ENCODE results near the gene STARD3.

STARD3 gene

DNA sequence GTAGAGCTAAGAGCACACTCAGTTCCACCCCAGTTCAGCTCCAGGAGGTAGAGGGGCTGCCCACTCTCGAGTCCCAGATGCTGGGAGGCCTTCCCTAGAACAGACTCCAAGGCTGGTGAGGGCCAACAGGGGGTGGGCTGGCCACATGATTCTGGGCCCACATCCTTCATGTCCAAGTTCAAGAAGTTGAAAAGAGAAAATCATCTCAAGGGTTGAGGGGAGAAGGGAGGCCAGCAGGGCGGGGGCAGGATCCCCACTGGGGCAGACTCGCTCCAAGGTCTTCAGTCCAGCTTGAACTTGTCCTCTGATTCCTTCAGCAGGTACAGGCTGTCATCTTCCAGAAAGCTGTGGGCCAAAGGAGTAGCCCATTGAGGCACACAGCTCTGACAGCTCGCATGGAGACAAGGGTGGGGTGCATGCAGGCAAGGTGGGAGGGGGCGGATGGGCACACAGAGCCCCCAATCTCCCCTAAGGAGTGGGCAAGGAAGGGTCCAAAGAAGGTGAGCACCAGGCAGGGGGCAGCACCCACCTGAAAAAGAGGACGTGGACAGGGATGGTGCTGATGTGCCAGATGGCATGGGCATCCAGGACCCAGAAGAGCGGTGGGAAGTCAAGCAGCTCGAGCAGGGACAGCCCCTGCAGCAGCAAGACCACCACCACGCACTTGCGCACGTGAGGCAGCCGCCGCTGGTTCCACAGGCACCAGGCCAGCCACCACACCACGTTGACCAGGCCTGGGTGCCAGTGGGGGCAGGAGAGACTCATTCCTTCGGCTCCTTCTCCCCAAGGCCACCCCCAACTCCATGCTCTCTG, 35.8 kb downstream of the STARD3 start:
- DNase-seq = no peak

DNA sequence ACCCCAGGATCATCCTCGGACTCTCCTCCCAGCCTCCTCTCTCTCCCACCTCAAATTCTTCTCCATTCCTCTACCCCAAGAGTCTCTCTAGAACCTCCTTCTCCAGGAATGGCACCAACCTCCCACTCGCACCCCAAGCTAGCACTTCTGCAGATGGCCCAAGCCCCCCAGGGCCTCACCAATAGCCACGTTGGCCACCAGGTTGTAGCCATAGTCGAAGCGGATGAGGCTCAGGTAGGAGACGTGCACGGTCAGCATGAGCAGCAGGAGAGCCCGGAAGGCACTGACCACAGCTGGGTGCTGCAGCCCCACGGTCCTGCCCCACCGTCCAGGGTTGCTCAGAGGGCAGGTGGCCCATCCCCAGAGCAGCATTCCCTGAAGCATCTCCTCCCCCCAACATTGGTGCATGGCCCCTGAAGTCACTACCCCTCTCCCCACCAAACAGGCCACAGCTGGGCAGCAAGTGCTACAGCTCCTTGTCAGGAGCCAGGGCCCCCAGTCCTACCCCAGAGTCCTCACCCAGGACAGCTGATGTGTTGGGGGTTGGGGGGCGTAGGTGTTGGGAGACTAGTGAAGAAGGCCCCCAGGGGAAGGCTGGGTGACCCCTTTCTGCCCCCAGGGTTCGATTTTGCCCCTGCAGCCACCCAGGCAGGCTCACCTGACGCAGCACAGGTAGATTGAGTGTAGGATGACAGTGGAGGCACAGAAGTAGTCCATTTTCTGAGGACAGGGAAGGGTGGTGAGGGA, 36.6 kb downstream of the STARD3 start:
- DNase-seq = no peak

DNA sequence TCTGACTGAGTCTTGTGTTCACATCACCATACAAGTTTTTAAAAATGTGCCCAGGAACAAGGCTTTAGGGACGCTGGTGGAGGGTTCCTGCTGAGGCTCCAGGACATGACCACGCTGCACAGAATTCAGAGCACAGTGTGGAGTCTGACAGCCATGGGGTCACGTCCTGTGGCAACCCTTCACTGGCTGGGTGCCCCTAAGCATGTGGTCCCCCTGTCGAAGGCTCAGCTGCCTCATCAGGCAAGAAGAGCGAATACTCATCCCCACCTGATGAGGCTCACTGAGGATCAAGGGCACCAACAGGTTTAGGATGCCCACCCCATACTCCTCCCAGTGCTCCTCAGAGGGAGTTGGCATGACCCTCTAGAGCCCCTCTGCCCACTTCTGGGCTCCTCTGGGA, 37.2 kb downstream of the STARD3 start:
- no peak for DNase-seq

DNA sequence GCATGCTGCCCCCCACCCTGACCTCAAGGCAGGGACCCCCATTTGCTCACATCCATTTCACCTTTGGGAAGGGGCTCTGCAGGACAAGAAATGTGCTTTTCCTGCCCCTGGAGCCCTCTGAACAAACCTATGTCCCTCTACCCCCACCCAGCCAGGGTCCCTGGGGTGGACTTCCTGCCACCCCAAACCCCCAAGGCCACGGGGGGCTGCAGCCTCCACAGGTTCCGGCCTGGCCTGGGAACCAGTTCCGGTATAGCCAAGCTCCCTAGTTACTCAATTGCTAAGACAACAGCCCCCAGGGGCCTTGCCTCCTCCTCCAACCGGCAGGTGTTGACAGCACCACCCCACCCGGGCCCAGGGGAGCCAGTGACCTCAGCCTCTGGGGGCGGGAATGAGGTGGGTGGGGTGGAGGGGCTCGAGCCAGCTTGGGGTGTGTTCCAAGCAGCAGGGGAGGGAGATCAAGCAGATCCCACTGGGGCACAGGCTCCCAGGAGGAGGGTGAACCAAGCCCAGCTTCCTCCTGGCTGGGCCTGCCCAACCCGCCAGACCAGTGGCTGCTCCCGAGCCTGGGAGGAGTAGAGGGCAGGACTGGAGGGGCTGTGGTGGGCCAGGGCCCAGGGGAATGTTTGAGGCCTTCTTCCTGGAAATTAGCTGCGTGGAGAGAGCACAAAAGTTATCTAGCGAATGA, 37.9 kb downstream of the STARD3 start:
- peak in 1 of 2 experiments; percentile 57 for DNase-seq

DNA sequence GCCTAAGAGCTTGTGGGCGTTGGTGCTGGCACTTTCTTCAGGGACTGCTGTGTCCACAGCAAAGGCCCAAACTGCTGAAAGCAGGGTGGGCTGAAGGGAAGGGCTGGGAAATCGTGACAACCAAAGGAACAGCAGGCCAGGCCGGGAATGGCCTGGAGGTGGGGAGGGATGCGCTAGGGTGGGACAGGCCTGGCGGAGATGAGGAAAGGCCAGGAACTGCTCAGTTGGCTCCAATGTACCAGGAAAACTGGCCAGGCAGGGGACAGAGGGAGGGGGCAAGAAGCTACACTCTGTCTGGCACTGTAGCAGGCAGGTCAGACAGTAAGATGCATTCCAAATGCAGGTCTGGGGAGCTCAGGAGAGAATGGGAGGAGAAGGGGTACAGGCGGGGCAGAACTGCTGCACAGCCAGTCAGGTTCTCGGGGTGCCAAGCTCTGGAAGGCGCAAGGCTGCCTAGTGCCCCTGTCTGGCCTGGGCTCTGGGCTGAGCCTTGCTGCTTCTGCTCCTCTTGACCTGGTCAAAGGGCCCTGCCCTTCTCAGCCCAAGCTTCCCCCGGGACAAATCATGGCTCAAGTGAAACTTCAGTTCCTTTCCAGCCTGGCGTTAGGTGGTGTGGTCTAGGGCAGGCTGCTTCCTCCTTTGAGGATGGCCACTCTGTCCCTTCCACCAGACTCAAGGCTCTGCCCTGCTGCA, 38.6 kb downstream of the STARD3 start:
- DNase-seq = no peak

DNA sequence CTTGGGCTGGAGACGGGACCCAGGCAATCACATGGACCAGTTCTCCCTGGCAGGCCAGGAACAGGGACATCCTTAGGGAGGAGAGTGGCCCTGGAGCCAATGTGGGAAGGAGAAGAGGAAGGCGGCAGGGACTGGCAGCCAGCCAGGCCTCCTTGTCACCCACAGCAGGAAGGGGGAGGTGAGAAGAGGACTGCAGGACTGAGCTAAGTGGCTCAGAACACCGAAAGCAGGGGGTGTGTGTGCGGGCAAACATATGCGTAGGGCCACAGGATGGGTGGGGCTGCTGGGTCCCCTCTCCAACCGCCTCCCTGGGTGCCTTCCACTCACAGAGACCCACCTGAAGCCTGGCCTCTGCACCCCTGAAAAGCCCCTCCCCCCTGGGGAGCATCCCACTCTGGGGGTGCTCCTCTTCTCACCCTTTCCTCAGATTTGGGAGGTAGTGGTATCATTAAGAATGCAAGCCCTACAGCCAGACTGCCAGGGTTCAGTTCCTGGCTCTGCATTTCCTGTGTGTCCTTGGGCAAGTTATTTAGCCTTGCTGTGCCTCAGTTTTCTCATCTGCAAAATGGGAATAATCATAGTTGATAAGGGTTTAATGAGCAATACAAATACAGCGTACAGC, 39.4 kb downstream of the STARD3 start:
- no peak for DNase-seq

DNA sequence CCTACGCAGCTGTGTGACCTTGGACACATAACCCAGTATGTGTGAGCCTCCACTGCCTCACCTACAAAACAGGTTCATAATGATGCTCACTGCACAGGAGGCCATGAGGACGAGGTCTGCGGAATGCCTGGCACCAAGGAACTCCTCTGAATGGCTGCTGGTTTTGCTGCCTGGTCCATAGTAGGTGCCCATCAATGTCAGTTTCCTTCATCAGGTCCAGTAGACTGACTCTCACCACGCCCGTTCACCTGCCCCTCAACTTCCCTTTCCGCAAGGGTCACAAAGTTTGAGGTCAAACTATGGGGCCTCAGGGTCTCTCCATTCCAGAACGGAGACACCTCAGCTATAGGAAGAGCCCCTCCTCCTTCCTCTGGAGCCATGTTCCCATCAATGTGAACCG, 40.1 kb downstream of the STARD3 start:
- DNase-seq = no peak

DNA sequence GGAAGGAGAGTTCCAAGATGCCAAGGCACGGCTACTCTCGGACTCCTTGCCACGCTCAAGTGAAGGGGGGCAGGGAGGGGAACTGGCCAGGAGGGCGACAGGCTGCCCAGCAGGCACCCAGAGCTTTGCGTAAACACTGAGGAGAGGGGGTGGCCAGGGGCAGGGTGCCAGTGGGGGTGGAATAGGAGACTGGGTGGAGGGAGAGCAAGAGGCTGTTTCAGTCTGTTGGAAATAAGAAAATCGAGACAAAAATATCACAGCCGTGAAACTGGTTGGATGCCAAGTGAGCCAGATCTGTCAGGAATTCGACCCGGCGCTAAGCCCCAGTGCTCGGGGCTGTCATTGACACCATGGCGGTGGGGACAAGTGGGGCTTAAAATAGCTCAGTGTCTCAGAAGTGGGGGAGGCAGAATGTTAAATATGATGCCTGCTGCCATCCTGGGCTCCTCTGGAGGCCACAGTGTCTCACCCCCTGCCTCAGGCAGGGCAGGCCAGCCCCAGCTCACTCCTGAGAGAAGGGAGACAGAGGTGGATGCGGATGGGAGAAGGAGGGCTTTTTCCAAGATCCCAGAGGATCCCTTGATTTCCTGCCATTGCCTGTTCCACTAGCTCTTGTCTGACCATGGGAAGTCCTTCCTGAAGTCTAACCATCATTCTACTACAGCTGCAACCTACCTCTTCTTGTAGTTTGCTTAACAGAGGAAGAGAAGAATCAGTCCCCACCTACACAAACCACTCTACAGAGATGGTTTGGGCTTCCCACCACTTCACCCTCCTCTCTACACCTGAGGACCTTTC, 40.8 kb downstream of the STARD3 start:
- no peak for DNase-seq

DNA sequence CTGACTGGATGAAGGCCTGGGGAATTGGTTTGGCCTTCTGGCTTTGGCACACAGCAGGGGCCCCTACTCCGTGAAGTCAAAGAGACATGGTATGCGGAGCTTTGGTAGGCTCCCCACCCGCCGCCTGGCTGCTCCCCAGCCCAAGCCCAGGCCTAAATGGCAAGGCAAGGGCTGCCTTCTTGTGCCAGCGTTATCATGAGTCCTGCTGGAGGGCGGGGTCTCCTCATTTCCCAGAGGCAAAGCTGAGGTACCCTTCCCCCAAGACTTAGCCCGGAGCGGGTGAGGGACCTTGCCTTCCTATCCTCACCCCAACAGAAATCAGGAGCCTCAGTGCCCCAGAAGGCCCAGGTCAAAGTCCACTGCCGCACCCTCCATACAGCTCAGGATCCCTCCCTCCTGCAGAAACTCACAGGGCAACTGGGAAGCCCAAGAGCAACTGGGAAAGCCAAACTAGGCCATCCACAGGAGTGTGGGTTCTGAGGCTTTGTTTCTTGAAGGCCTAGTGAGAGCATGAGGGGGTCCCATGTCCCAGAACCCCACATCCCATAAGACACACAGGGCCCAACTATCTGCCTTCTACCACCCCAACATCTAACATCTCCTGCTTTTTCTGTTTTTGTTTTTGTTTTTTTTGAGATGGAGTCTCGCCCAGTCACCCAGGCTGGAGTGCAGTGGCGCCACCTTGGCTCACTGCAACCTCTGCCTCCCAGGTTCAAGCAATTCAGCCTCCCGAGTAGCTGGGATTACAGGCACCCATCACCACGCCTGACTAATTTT, 41.6 kb downstream of the STARD3 start:
- no peak for DNase-seq

DNA sequence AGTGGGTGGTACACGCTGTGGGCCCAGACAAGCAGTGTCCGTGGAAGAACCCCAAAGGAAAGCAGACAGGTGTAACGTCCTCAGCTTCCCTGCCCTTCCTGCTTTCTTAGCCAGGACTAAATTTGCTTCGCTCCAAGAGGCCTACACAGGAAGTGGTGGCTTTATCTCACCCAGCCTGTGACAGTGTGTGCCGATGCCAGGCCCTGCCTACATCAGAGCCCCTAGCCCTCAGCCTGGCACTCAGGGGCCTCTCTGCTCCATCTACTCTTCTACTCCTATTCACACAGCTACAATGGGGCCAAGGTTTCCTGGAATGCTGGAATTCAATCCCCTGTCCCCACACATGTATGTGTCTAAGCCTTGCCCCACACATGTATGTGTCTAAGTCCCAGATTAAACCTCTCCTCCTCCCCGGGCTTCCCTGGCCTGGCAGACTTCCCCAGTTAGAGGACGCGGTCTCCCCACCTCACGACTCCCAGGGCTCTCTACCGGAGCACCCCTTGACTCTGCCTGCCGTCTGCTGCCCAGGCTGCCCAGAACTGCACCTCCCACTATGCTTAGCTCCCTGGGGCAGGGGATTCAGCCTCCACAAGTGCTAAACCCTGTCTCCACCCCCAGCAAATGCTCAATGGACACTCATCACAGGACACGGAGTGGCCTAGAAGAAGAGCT, 42.7 kb downstream of the STARD3 start:
- DNase-seq = no peak

DNA sequence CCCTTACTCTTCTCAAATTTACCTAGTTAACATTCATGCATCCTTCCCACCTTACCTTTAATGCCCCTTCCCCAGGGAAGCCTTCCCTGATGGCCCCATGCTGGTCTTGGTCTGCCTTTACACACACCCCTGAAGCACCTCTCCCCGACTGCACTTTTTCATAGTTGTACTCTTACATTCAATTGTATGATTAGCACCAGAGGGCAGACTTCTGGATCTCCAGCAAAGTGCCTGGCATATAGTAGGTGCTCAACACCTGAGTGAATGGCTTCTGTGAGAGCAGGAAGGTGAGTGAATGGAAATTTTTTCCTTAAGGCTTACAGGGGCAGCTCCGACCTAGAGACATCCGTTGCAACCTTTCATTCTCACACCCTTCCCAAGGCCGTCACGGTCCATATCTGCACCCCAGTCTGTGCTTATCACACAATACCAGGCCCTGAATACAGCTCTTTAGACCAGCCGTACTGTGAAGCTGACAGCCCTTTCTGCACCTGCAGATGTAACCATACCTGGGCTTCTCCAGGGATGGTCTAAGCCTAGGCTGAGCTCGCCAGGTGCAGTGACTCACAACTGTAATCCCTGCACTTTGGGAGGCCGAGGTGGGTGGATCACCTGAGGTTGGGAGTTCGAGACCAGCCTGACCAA, 46.5 kb downstream of the STARD3 start:
- DNase-seq = no peak

DNA sequence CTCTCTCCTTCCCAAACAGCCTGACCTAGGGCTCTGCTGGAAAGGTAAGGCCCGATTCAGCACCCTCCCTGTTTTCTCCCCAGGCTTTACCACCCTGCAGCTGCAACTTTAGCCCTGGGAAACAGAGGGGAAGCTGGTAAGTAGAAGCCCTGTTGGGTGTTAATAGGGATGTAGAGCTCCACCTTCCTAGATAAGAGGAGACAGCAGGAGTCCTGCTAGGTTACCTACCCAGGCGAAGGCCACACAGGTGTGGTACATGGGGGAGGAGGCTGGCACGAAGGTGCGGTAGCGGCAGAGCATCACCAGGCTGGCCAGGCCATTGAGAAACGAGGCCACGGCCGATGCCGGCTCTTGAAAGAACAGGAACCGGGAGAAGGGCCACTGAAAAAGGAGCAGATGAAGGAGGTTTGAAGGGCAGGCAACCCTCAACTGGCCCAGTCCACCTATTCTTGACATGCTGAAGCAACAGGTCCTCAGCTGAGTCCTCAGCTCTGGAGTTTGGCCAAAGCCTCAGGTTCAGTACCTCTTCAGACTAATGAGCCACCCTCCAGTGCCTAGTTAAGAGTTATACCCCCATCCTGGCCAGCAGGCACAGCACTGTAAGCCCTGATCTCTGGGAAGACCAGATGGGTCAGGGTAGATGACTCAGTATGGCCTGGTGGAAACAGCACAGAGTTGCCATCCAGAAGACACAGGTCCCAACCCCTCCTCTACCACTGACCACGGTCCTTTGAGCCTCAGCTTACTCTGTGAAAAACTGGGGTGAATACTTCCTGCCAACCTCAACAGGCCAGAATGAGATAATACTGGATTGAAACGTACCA, 47.6 kb downstream of the STARD3 start:
- DNase-seq = no peak

DNA sequence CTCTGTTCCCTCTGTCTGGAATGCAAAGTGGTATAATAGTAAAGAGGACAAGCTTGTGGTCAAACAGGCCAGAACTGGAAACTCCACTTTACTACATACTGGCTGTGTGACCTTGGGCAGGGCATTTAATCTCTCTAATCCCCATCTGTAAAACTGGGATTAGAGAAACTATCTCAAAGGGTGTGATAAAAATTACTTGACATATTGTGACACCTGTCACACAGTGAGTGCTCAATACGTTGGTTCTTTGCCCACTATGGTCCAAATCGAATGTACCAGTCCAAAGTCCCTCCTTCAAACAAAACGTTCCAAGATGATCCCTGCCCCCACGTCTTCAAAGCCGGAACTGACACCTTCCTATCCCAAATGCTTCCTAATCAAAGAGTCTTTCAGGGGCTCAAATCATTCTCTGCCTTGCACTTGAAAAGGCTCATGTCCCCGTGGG, 50.2 kb downstream of the STARD3 start:
- DNase-seq = no peak

DNA sequence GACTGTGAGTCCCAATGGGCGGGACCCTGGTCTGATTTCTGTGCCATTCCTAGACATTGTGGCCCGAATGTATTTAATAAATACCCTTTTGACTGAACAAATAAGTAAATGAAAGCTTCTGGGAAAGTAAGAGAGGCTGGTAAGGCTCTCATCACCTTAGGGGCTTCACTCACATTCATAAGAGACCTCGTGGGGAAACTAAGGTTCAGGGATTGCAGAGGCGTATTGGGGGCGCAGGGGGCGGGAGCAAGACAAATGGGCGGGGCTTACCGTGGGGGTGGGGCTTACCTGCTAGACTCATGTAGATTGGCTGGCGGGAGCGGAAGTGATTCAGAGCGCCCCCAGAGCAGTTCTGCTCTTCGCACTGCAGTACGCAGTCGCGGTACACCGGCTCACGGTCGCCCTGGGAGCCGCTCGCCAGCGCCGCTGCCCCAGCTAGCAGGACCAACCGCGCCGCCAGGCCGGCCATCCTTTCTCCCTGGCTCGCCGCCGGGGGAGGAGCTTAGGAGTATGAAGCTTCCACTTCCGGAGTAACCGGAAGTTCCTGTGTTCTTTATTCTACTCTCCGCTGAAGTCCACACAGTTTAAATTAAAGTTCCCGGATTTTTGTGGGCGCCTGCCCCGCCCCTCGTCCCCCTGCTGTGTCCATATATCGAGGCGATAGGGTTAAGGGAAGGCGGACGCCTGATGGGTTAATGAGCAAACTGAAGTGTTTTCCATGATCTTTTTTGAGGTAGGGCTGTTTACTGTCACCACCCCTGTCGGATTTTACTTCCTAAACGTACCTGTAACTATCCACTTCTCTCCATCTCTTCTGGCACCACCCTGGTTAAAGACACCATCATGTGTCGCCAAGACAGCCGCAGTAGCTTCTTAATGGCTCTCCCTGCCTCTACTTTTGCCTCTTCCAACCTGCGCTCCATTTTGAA, 50.9 kb downstream of the STARD3 start, which contains the start of gene PGAP3:
PGAP3 (minus strand) TSS at position 512 of the 929 bp plus-strand sequence; CDS start at position 469, 43 bp downstream.
- peak; percentile 88 to 93 for DNase-seq

DNA sequence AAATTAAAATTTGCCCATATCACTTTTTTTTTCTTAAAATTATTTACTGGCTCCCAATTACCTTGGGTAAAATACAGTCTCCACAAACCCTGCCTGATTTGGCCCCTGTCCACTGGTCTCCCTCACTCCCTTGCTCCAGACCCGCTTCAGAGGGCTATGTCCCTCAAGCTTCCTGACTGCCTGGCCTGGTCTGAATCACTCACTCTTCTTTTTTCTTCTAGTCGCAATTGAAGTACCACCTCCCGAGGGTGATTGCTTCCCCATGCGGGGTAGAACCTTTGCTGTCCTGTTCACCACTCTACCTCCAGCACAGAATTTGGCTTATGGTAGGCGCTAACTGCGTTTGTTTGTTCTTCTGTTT, 51.5 kb downstream of the STARD3 start:
- no peak for DNase-seq

DNA sequence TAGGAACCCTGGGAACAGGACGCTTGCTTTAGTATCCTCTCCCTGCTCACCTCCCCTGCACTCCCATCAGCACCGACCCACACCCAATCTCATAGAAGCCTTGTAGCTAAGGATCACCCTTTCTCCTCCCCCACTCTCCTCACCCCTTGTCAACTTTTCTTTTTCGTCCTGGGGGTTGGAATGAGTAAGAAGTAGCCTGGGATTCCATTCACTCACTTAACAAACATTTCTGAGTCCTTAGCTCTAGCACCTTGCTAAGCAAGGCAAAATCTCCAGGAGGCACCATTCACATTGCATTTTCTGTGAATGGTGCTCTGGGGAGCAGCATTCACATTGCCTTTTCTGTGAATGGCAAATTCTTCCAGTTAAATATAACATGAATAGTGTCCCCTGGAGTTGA, 52.0 kb downstream of the STARD3 start:
- no peak for DNase-seq

DNA sequence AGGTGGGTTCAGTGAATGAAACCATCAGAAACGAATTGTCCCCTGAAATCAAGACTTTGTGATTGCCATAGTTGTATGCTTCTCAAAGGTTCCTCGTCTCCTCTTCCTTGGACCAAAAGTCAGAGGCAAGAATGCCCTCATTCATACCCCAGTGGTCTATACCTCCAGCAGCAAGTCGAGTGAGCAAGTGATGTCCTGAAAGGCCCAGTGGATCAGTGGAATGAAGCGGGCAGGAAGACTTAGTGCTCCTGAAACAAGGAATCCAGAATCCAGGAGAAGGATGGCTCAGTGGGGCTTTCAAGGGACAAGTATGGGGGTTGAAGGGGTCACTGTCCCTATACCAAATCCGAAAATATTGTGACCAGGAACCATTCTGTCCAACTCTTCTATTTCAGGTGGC, 57.6 kb downstream of the STARD3 start:
- no peak for DNase-seq

DNA sequence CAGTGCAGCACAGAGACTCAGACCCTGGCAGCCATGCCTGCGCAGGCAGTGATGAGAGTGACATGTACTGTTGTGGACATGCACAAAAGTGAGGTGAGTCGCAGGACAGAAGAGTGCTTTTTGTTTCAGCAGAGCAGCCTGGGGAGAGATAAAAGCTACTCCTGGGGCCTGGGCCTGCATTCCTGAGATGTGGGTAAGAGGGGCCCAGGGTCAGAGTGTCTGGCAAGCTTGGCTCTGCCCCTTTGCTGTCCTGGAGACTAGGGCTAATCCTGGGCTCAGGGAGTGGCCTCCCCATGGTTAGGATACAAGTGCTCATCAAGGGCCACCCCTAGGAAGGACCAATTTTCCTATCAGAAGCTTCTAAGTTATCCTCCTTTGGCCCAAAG, 58.1 kb downstream of the STARD3 start:
- DNase-seq = no peak

All from NCI-H526 (cell line).